Measurements from ENCODE around the gene EFHD2.

GRCh38 chr1:15423355-15424077 is 13.8 kb downstream of the EFHD2 start:
- TF ChIP-seq CTCF (IDR thresholded peaks at IDR 0.05): no peak
- TF ChIP-seq POLR2AphosphoS5 (IDR thresholded peaks at IDR 0.05): no peak
- no peak for TF ChIP-seq POLR2A (IDR thresholded peaks at IDR 0.05)

All from prostate gland (tissue), 2 donors.